LNCAP (cell line): Measurements from ENCODE around the gene ATG2A.

Source experiments
- TF ChIP-seq, protein P1 (sequence below): fragments of 450-650 bp; IDR thresholded peaks from 2 replicates; pipeline ENCODE4 v1.5.1; 2017; ENCODE audit warnings: mild to moderate bottlenecking

Gene ATG2A

GRCh38 chr11:64898541-64898940, 18.5 kb downstream of the ATG2A start:
- TF ChIP-seq, protein P1, sequence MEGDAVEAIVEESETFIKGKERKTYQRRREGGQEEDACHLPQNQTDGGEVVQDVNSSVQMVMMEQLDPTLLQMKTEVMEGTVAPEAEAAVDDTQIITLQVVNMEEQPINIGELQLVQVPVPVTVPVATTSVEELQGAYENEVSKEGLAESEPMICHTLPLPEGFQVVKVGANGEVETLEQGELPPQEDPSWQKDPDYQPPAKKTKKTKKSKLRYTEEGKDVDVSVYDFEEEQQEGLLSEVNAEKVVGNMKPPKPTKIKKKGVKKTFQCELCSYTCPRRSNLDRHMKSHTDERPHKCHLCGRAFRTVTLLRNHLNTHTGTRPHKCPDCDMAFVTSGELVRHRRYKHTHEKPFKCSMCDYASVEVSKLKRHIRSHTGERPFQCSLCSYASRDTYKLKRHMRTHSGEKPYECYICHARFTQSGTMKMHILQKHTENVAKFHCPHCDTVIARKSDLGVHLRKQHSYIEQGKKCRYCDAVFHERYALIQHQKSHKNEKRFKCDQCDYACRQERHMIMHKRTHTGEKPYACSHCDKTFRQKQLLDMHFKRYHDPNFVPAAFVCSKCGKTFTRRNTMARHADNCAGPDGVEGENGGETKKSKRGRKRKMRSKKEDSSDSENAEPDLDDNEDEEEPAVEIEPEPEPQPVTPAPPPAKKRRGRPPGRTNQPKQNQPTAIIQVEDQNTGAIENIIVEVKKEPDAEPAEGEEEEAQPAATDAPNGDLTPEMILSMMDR: no peak

GRCh38 chr11:64898076-64898445, 18.9 kb downstream of the ATG2A start:
- TF ChIP-seq, protein P1: no peak

GRCh38 chr11:64897381-64898075, 19.5 kb downstream of the ATG2A start:
- TF ChIP-seq, protein P1: no peak

DNA sequence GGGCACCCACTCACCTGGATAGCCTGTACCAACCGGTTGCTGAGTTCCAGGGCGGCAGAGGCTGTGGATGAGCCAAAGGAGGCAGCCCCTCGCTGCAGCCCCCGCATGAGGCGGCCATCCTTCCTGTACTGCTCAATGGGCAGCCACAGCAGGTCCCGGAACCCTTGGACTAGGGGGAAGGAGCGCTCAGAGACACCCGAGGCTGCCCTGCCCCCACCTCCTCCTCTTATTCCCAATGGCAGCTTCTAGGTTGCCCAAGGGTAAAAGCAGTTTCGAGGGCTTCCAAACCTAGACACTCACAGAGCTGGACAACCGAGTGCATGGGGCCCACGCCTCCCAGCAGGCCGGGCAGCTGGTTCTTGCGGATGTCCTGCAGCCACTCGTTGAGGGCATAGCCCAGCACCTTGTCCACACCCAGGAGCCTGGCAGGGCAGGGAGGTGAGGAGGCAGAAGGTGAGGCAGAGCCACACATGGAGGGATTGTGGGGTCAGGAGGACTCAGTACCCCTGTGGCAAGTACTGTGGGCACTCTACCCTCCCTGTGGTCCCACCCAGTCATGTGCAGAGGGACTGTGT, 20.5 kb downstream of the ATG2A start:
- TF ChIP-seq, protein P1: no peak

- TF ChIP-seq, protein P1: no peak
Measured at GRCh38 chr11:64894812-64895452, 22.1 kb downstream of the ATG2A start.

GRCh38 chr11:64894070-64894811, 22.8 kb downstream of the ATG2A start:
- TF ChIP-seq, protein P1: peak; percentile 93

- TF ChIP-seq, protein P1: no peak
Measured at GRCh38 chr11:64893194-64894069, 23.6 kb downstream of the ATG2A start.
